GM23338 (cell line): ENCODE measurements around the gene CEP192.

Experiments
- CREB1 ChIP-seq: fragments of 250-450 bp; sonication (Bioruptor Pico); IDR thresholded peaks from 2 replicates; pipeline ENCODE4 v1.5.0; 2020; ENCODE audit warnings: low read depth, mild to moderate bottlenecking, moderate library complexity
- CTCF ChIP-seq, 2 experiments: fragments of 200-600 bp in 1 of 2; sonication (generic) in 1 of 2; conservative IDR thresholded peaks; 2 replicates each; pipeline versions ENCODE4 v1.5.1 to v1.6.1; 2016 to 2017; ENCODE audit warnings: antibody characterized with exemption in 2 of 2, low read depth in 2 of 2, mild to moderate bottlenecking in 2 of 2, moderate library complexity in 1 of 2
- EZH2 ChIP-seq: fragments of 200-600 bp; sonication (generic); IDR thresholded peaks from one replicate; pipeline ENCODE4 v1.8.0; 2017; ENCODE audit warnings: antibody characterized with exemption, mild to moderate bottlenecking, low read depth; ENCODE audit not compliant: unreplicated experiment
- POLR2AphosphoS5 ChIP-seq: IDR thresholded peaks from 2 replicates; pipeline ENCODE4 v1.6.1; 2016; ENCODE audit warnings: antibody characterized with exemption, low read depth
- ZNF331 ChIP-seq: fragments of 250-450 bp; sonication (Bioruptor Pico); IDR thresholded peaks from 2 replicates; pipeline ENCODE4 v1.5.0; 2020; ENCODE audit warnings: low read depth, mild to moderate bottlenecking, moderate library complexity

- TF ChIP-seq EZH2: no peak
- no peak for TF ChIP-seq ZNF331 (CRISPR knock-in tag)
- TF ChIP-seq CTCF (conservative IDR thresholded peaks at IDR 0.05; ENCODE audit: low read depth in 2 of 2): no peak
- TF ChIP-seq POLR2AphosphoS5: peak; percentile 99
- TF ChIP-seq CREB1 (CRISPR knock-in tag): 0 out of 2 replicates have a peak, but pooled peaks have one; percentile 25
Measured at GRCh38 chr18:12990967-12991820, at the start of gene CEP192.
